Melanocyte of skin (primary cell): ENCODE data around the gene ARRB2. TPM values are rescaled to one million over a fixed set of nuclear protein-coding genes. Genes with fewer than 3 reads are reported as not detected.

Experiments
- total RNA-seq, 2 donors: library from RNA; depleted of rRNA; stranded (reverse); fragments of >200 nt; gene quantifications; 2 replicates each; pipeline ENCODE4 v1.2.3, GENCODE V29; 2012

Gene ARRB2
- total RNA-seq, result 1 to 10 TPM; 8.3 to 9.7 TPM

DNA sequence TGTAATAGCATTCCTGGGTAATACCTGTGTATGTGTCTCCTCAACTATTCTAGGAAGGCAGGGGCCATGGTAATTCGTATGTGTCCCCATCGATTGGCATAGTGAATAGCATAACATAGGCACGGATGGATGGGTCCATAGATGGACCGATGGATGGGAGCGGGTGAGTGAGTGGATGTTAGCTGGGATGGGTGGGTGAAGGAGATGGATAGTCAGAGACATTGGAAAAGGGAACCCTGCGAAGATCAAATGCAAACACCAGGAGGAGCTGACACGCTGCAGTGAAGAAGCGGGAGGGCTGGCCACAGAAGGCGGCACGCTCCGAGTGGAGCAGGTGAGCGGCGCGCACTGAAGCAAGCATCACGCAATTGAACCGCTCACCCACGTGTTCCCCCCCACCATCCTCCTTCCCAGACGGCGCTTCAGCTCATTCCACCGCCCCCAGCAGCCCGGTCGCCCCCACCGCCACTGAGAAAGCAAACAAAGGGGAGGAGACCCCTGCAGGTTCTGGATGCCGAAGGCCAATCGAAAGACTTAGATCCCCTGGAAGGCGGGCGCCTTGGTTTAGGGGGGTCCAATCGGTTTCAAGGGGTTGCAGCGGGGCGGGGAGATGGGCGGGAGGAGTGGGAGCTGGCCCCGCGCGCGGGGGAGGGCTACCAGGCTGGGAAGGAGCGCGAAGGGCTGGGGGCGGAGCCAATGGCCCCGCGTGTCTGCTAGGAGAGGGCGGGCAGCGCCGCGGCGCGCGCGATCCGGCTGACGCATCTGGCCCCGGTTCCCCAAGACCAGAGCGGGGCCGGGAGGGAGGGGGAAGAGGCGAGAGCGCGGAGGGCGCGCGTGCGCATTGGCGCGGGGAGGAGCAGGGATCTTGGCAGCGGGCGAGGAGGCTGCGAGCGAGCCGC is at the start of gene ARRB2:
TSS of gene ARRB2 (plus strand) at position 839 of the 899 bp plus-strand sequence. CDS start 90 bp downstream, outside the sequence.

GRCh38 chr17:4739122-4740024 is 28.9 kb downstream of the ARRB2 start, which contains the start of the genes CXCL16 and ZMYND15:
Gene CXCL16, minus strand, starts transcription at chr17:4739928. Its CDS starts 589 bp downstream, at chr17:4739339.
Gene ZMYND15, plus strand, starts transcription at chr17:4739833. Its CDS starts 716 bp downstream, at chr17:4740549.

Other genes starting within 250 kb of the ARRB2 start
- gene SPNS2, start 211.8 kb upstream of the ARRB2 start, total RNA-seq, result not detected
- 10 to 100 TPM; 51.3 to 96.9 TPM for gene MYBBP1A, start 155.2 kb upstream of the ARRB2 start, total RNA-seq
- not detected for gene GGT6, start 150.1 kb upstream of the ARRB2 start, total RNA-seq
- gene SMTNL2, start 126.1 kb upstream of the ARRB2 start, total RNA-seq, result not detected
- not detected for gene ALOX15, start 69.0 kb upstream of the ARRB2 start, total RNA-seq
- 10 to 100 TPM; 24.4 to 31.6 TPM for gene PELP1, start 6.5 kb upstream of the ARRB2 start, total RNA-seq
- gene MED11, start 20.8 kb downstream of the ARRB2 start, total RNA-seq, result 10 to 100 TPM; 17.0 to 18.2 TPM
- under 1 TPM; under 0.01 to 0.69 TPM for gene ZMYND15, start 29.2 kb downstream of the ARRB2 start, total RNA-seq
- gene CXCL16, start 29.3 kb downstream of the ARRB2 start, total RNA-seq, result 1 to 10 TPM; 1.7 to 6.5 TPM
- not detected for gene TM4SF5, start 61.3 kb downstream of the ARRB2 start, total RNA-seq
- not detected for gene VMO1, start 75.7 kb downstream of the ARRB2 start, total RNA-seq
- gene GLTPD2, start 78.3 kb downstream of the ARRB2 start, total RNA-seq, result not detected
- gene PSMB6, start 85.5 kb downstream of the ARRB2 start, total RNA-seq, result 100 to 1,000 TPM; 137 to 165 TPM
- gene PLD2, start 96.5 kb downstream of the ARRB2 start, total RNA-seq, result 10 to 100 TPM in 1 of 2 donors, 1 to 10 TPM in 1; 8.9 to 10.3 TPM
- gene MINK1, start 122.7 kb downstream of the ARRB2 start, total RNA-seq, result 10 to 100 TPM; 37.6 to 40.6 TPM
- under 1 TPM in 1 of 2 donors, not detected in 1; 0.69 TPM for gene C17orf107, start 188.9 kb downstream of the ARRB2 start, total RNA-seq
- gene CHRNE, start 192.5 kb downstream of the ARRB2 start, total RNA-seq, result under 1 TPM in 1 of 2 donors, not detected in 1; 0.69 TPM
- gene GP1BA, start 221.6 kb downstream of the ARRB2 start, total RNA-seq, result not detected
- gene SLC25A11, start 229.4 kb downstream of the ARRB2 start, total RNA-seq, result 100 to 1,000 TPM in 1 of 2 donors, 10 to 100 TPM in 1; 92.9 to 111 TPM
- 10 to 100 TPM; 32.0 to 42.0 TPM for gene RNF167, start 229.6 kb downstream of the ARRB2 start, total RNA-seq
- 100 to 1,000 TPM; 444 to 707 TPM for gene PFN1, start 237.9 kb downstream of the ARRB2 start, total RNA-seq
- 1 to 10 TPM; 2.7 to 5.5 TPM for gene ENO3, start 240.5 kb downstream of the ARRB2 start, total RNA-seq